Mesodermal cell (in vitro differentiated cells): Measurements from ENCODE around the gene LY6G5B.

ENCODE experiments used
- H3K27ac ChIP-seq: 2 replicates; pipeline ENCODE4 v1.7.0; 2013; ENCODE audit warnings: mild to moderate bottlenecking, low read depth, low read length, moderate library complexity; ENCODE audit not compliant: severe bottlenecking
- H3K36me3 ChIP-seq: 2 replicates; pipeline ENCODE4 v1.7.1; 2013; ENCODE audit warnings: mild to moderate bottlenecking, low read length, moderate library complexity; ENCODE audit not compliant: control insufficient read depth, insufficient read depth
- H3K4me1 ChIP-seq: one replicate; pipeline ENCODE4 v1.7.1; 2013; ENCODE audit warnings: mild to moderate bottlenecking, low read length; ENCODE audit not compliant: insufficient read depth, control insufficient read depth, poor library complexity, severe bottlenecking
- H3K4me3 ChIP-seq: 2 replicates; pipeline ENCODE4 v1.7.0; 2013; ENCODE audit warnings: low read length, control low read depth, mild to moderate bottlenecking; ENCODE audit not compliant: insufficient read depth, poor library complexity, severe bottlenecking; ENCODE audit errors: extremely low read depth
- H3K9me3 ChIP-seq: 2 replicates; pipeline ENCODE4 v1.7.1; 2013; ENCODE audit warnings: mild to moderate bottlenecking, low read length, moderate library complexity; ENCODE audit not compliant: control insufficient read depth
- WGBS, 2 experiments: methylation state at CpG; one replicate each; pipeline ENCODE4 v1.1.5; 2013; ENCODE audit warnings: missing lambda C conversion rate in 2 of 2; ENCODE audit not compliant: insufficient coverage in 2 of 2; 5-methylcytosine and 5-hydroxymethylcytosine counted together

The LY6G5B gene

DNA sequence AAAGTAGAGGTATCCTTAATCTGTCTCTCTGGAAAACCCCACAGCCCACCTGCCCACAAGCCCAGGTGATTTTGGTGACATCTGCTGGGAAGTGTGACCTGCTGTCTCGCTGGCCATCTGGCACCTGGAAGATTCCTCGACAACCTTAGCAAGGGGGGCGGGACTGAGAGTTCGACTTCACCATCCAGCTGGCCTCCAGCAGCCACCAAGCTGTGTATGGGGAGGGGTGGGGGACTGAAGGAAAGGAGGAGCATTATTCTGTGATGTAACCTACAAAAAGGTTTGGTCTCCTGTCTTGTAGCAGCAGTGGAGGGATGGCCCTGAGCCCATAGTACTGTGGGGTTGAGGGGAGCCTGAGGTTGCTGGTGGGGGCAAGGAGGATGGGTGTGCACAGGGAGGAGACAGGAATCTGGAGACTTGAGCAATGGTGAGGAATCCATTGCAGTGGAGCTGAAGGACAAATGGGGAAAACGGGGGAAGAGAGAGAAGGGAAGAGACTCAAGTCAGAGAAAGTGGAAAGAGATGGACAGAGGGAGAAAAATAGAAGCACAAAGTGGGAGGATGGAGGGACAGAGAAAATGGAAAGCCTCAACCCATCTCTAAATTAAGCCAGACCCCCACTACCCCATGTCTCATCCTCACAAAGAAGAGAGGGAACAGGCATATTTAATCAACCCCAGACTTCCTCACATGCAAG lies 40.9 kb downstream of the LY6G5B start:
- Histone ChIP-seq H3K4me3 (no peak overlapping the region), H3K36me3 (no peaks in the 10 kb centered on the region), H3K9me3 (no peaks in the 10 kb centered on the region), H3K4me1 (peaks cover 21% of the 10 kb centered on the region), H3K27ac (no peak overlapping the region)
- WGBS, 2 experiments = 68 to 97% methylated on average over 3 to 5 of the region's 5 CpGs

DNA sequence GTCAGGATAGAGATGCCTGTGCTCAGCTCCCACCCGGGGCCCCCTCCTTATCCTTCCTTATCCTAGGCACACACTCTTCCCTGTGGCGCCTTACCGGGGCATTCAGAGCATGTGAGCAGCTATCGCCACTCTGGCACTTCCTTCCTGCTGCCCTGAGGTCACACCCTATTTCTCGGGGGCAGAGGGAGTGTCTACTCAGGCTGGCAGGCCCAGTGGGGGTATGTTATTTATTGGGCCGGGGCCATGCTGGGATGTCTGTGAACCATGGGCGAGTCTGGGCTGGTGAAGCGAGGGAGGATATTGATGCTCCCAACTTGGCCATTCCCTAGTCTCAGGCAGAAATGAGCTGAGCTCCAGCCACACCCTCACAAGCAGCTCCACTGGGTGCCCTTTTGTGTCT lies 41.5 kb downstream of the LY6G5B start:
- no peaks in the 10 kb centered on the region for H3K36me3 ChIP-seq
- 82 to 93% methylated on average over 3 to 6 of the region's 8 CpGs for WGBS, 2 experiments

GRCh38 chr6:31712296-31712695 lies 42.5 kb downstream of the LY6G5B start:
- H3K9me3 ChIP-seq = no peaks in the 10 kb centered on the region
- no peak overlapping the region for H3K4me3 ChIP-seq
- H3K36me3 ChIP-seq = no peaks in the 10 kb centered on the region
- peaks cover 21% of the 10 kb centered on the region for H3K4me1 ChIP-seq
- 90 to 96% methylated on average over 4 to 8 of the region's 8 CpGs for WGBS, 2 experiments
- no peak overlapping the region for H3K27ac ChIP-seq

More for the DNA sequence above, 41.5 kb downstream of the LY6G5B start:
- H3K4me3 ChIP-seq = no peak overlapping the region
- H3K4me1 ChIP-seq = peaks cover 21% of the 10 kb centered on the region
- no peak overlapping the region for H3K27ac ChIP-seq
- H3K9me3 ChIP-seq = no peaks in the 10 kb centered on the region

GRCh38 chr6:31713465-31713864 lies 43.7 kb downstream of the LY6G5B start:
- Histone ChIP-seq H3K36me3 (no peaks in the 10 kb centered on the region), H3K27ac (peak overlapping the region; percentile 72), H3K4me1 (peaks cover 21% of the 10 kb centered on the region), H3K9me3 (no peaks in the 10 kb centered on the region), H3K4me3 (no peak overlapping the region)
- WGBS, 2 experiments = 68 to 79% methylated on average over 3 of the region's 4 CpGs

DNA sequence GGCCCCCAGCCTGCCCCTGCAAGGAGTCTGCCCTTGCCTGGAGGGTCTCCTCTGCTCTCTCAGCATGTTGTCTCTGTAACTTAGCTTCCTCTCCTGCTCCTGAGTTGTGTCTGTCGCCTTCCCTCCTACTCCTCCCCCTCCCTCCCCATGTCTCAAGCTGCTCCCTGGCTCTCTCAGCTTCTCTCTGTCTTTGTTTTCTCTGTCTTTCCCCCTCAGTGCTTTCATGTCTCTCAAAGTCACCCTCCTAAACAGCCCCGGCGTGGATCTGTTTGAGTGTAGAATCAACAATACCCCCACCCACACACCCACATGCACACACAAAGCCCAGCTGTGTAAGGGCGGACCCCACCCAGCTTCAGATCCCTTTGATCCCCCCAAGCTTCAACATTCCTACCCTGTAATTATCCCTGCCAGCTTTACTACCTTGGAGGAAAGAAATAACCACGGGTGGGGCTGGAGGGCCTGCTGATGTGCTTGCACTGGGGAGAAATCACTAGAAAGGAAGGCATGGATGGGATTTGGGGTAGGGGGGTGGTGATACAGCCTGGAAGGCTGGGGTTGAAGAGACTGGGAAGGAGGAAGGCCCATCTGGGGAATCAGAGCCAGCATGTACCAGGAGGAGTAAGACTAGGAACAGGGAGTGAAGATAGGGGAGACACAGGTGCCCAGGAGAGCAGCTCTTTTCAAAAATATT lies 44.4 kb downstream of the LY6G5B start:
- Histone ChIP-seq H3K36me3 (no peaks in the 10 kb centered on the region), H3K4me1 (peaks cover 21% of the 10 kb centered on the region), H3K4me3 (no peak overlapping the region), H3K27ac (peak overlapping the region; percentile 72), H3K9me3 (no peaks in the 10 kb centered on the region)
- WGBS, 2 experiments = 9 to 15% methylated on average over 3 to 4 of the region's 5 CpGs

GRCh38 chr6:31715022-31715958 lies 45.5 kb downstream of the LY6G5B start, which contains the start of gene LY6G6D:
Gene LY6G6D, plus strand, starts transcription at chr6:31715348. Its CDS starts 8 bp downstream, at chr6:31715356.
- Histone ChIP-seq H3K36me3 (no peaks in the 10 kb centered on the region), H3K9me3 (no peaks in the 10 kb centered on the region), H3K4me3 (no peak within 1 kb of the TSS), H3K27ac (peak within 1 kb of the TSS; percentile 72), H3K4me1 (peaks cover 21% of the 10 kb centered on the region)
- 50 to 68% methylated on average over 13 to 14 of the region's 16 CpGs for WGBS, 2 experiments

DNA sequence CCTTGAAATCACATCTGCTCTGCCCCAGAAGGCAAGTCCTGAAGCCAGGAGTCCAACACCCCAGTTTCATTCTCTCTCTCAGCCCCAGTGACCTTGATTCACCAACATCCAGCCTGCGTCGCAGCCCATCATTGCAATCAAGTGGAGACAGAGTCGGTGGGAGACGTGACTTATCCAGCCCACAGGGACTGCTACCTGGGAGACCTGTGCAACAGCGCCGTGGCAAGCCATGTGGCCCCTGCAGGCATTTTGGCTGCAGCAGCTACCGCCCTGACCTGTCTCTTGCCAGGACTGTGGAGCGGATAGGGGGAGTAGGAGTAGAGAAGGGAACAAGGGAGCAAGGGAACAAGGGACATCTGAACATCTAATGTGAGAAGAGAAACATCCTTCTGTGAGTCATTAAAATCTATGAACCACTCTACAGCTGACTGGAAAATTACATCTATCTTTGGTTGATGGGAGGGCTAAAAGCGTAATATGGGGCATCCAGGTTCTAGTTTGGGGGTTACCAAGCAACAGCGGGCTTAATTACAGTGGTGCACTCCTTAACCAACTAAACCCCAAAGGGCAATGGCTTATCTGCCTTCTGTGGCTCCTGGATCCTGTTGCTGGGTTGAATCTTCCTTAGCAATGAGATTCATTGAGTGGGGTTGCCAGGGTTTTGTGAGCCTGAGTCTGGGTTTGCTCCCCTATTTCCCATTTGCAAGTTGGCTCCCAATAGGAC lies 47.9 kb downstream of the LY6G5B start:
- Histone ChIP-seq H3K9me3 (no peaks in the 10 kb centered on the region), H3K4me1 (peaks cover 17% of the 10 kb centered on the region), H3K36me3 (no peaks in the 10 kb centered on the region), H3K4me3 (no peak overlapping the region), H3K27ac (no peak overlapping the region)
- 73 to 74% methylated on average over 6 to 9 of the region's 10 CpGs for WGBS, 2 experiments

GRCh38 chr6:31718265-31718664 lies 48.5 kb downstream of the LY6G5B start:
- no peak overlapping the region for H3K4me3 ChIP-seq
- no CpG with 5 or more reads among the region's 1 CpG for WGBS, 2 experiments
- H3K4me1 ChIP-seq = peaks cover 13% of the 10 kb centered on the region
- H3K9me3 ChIP-seq = no peaks in the 10 kb centered on the region
- peaks cover 2% of the 10 kb centered on the region for H3K36me3 ChIP-seq
- no peak overlapping the region for H3K27ac ChIP-seq

- H3K4me1 ChIP-seq = peaks cover 5% of the 10 kb centered on the region
- H3K9me3 ChIP-seq = no peaks in the 10 kb centered on the region
- H3K27ac ChIP-seq = no peak overlapping the region
- peaks cover 2% of the 10 kb centered on the region for H3K36me3 ChIP-seq
- H3K4me3 ChIP-seq = no peak overlapping the region
- WGBS, 2 experiments = 93 to 98% methylated on average over 4 of the region's 6 CpGs
Observed at GRCh38 chr6:31719001-31719400, 49.2 kb downstream of the LY6G5B start.

GRCh38 chr6:31720196-31720770 lies 50.5 kb downstream of the LY6G5B start:
- Histone ChIP-seq H3K9me3 (no peaks in the 10 kb centered on the region), H3K4me1 (no peaks in the 10 kb centered on the region), H3K36me3 (peaks cover 11% of the 10 kb centered on the region), H3K4me3 (no peak overlapping the region), H3K27ac (no peak overlapping the region)
- 82 to 98% methylated on average over 4 to 5 of the region's 5 CpGs for WGBS, 2 experiments
